Naive thymus-derived CD8-positive, alpha-beta T cell (primary cell): ENCODE measurements around the gene COL16A1. TPM values are rescaled to one million over a fixed set of nuclear protein-coding genes. Genes with fewer than 3 reads are reported as not detected.
A peak's percentile ranks its signal among the peaks of the same experiment; 100 is the strongest.

Experiments used
- ATAC-seq, 2 donors: fragments of 150-1000 bp; cut with Tn5 transposase in 1 of 2; sonication (Bioruptor Pico), chemical (Tn5 transposase) in 1 of 2; 1 replicate in 1 of 2; 2 replicates in 1 of 2; pipeline ENCODE4 v1.10.0; 2021; ENCODE audit warnings: mild to moderate bottlenecking in 2 of 2, moderate library complexity in 2 of 2
- POLR2A ChIA-PET: fragments of 350-600 bp; sonication (Branson Sonifier 250); formaldehyde crosslinking; loops from one replicate; lab custom pipeline; 2021; ENCODE audit warnings: antibody characterized with exemption; lab: Charles Lee
- DNase-seq, 10 donors: peaks; one replicate each; pipeline versions ENCODE4 v3.0.0 to v3.0.0-alpha.2; 2020 to 2022
- H3K27ac Mint-ChIP-seq, 10 donors: one replicate each; pipeline ENCODE4 v1.8.0; 2020 to 2022; ENCODE audit warnings: mild to moderate bottlenecking in 10 of 10, mixed read lengths in 10 of 10, moderate library complexity in 4 of 10, inconsistent platforms in 1 of 10
- H3K27me3 Mint-ChIP-seq, 5 donors: one replicate each; pipeline ENCODE4 v1.8.0; 2021 to 2022; ENCODE audit warnings: mixed read lengths in 5 of 5
- H3K36me3 Mint-ChIP-seq, 3 donors: one replicate each; pipeline ENCODE4 v1.8.0; 2020 to 2022; ENCODE audit warnings: mixed read lengths in 3 of 3, mild to moderate bottlenecking in 2 of 3, inconsistent platforms in 1 of 3
- H3K4me1 Mint-ChIP-seq, 4 donors: one replicate each; pipeline ENCODE4 v1.8.0; 2021 to 2022; ENCODE audit warnings: mixed read lengths in 4 of 4
- H3K4me3 Mint-ChIP-seq, 10 donors: one replicate each; pipeline ENCODE4 v1.8.0; 2020 to 2022; ENCODE audit warnings: mild to moderate bottlenecking in 10 of 10, mixed read lengths in 10 of 10, moderate library complexity in 6 of 10, inconsistent platforms in 1 of 10
- H3K9me3 Mint-ChIP-seq, 9 donors: one replicate each; pipeline ENCODE4 v1.8.0; 2020 to 2022; ENCODE audit warnings: mixed read lengths in 9 of 9, mild to moderate bottlenecking in 3 of 9, inconsistent platforms in 1 of 9, moderate library complexity in 1 of 9
- polyA plus RNA-seq, 3 donors: library from polyadenylated mRNA; unstranded; fragments of 300-500 nt; fragmentation: Illumina TruSeq; gene quantifications; one replicate each; pipeline ENCODE4 v1.2.3, GENCODE V29; 2021
- total RNA-seq, 8 experiments: library from RNA in 2 of 8; stranded (reverse) in 2 of 8; gene quantifications; one replicate each; pipeline ENCODE4 v1.2.3 and lab custom pipeline; 2021 to 2026

COL16A1 gene
- total and polyA plus RNA-seq, 5 experiments from 2014 or later = 0.20 TPM; not detected in 4

DNA sequence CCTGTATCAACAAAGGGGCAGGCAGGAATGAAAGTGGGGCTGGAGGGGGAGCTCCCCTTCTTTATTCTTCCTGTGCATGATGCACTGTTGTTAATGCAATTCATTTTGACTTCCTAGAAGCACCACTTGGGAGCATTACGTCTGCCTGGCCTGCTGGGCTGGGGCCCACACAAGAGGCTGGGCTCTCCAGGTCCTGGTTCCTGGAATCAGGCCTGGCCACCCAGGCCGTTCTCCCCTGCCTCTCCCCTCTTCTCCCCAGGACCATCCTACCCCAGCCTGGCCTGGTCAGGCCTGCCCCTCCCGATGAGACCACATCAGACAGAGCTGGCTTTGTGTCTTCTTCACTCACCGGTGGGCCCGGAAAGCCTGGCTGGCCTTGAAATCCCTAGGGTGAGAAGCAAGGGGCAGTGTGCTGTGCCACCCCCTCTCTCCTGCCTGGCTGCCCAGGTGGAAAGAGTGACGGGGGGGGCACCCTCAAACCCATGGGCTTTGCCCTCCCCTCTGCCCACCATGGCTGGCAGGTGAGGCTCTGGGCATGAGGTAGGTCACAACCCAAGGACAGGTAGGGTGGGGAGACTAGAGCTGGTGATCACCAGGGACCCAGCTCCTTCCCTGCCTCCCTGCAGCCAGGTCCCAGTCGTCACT, 38.5 kb downstream of the COL16A1 start:
- POLR2A ChIA-PET = interaction anchor here (3.7 kb wide), 1 partner anchor 124 kb away, joined by 20 read pairs; no protein-coding TSS in a partner anchor
- Mint-ChIP-seq H3K27ac (no peak overlapping the region), H3K27me3 (peaks cover 0 to 12% (median 4%) of the 10 kb centered on the region in 5 donors), H3K9me3 (no peaks in the 10 kb centered on the region), H3K36me3 (no peaks in the 10 kb centered on the region), H3K4me3 (no peak overlapping the region), H3K4me1 (peaks cover 5 to 12% (median 11%) of the 10 kb centered on the region in 4 donors)
- ATAC-seq (no peak), DNase-seq (no peak)

DNA sequence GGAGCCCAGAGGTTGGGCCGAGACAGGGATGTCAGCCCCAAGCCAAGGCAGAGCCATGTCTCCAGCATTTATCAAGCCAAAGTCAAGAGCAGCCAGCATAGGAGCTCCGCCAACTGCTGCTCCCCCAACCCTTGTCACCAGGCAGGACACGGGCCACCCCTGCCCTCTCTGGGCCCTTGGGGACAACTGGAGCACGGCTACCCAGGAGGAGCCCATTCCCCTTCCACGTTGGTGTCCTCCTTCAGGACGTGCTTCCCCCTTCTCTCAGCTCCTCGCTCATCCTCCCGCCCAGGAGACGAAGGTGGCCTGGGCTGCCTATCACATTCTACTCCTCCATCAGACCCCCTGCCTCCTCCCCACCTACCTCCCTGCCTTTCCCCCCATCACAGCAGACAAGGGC, 39.3 kb downstream of the COL16A1 start:
- no peaks in the 10 kb centered on the region for H3K36me3 Mint-ChIP-seq
- H3K27ac Mint-ChIP-seq = no peak overlapping the region
- H3K27me3 Mint-ChIP-seq = peaks cover 0 to 7% (median 2%) of the 10 kb centered on the region in 5 donors
- ATAC-seq (no peak), DNase-seq (no peak)
- H3K9me3 Mint-ChIP-seq = no peaks in the 10 kb centered on the region
- POLR2A ChIA-PET = interaction anchor here (1.5 to 3.7 kb wide), 2 partner anchors 125 to 133 kb away, joined by 4 to 20 read pairs; no protein-coding TSS in a partner anchor
- no peak overlapping the region for H3K4me3 Mint-ChIP-seq
- H3K4me1 Mint-ChIP-seq = peaks cover 0 to 6% (median 3%) of the 10 kb centered on the region in 4 donors

DNA sequence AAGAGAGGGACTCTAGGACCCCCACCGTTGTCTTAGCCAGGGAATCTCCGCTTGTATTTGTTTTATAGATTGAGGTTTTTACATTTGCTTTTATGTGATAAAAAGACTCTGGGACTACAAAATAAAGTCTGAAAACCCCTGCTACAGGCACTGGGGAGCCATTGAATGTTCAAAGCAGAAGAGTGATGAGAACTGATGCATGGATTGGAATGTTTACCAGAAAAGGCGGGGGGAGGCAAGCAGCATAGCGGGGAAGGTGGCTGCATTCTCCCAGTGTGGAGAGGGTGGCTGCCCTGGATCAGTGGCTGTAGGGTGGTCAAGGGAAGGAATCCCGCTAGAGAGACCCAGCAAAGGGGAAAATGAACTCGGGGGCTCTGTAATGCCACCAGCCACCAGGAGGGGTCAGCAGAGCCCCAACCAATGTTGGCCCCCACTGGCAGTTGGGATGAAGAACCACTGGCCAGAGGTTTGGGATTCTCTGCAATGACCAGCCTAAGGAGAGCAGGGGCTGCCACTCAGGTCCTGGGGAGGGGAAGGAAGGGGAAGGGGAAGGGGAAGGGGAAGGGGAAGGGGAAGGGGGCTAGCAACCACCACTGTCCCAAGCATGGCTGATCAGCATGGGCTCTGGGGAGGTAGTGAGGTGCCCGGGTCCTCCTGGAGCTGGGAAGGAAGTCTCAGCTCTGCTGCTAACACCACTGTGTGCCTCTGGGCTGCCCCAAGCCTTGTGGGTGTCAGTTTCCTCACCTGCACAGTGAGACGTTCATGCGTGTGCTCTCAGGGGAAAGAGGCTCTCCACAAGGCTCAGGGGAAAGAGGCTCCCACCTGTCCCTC, 40.0 kb downstream of the COL16A1 start:
- peaks cover 0 to 6% (median 0%) of the 10 kb centered on the region in 5 donors for H3K27me3 Mint-ChIP-seq
- no peaks in the 10 kb centered on the region for H3K9me3 Mint-ChIP-seq
- peak in 9 of 10 donors; percentile 29 to 72 (median 56) for DNase-seq
- POLR2A ChIA-PET = interaction anchor here (1.5 to 3.7 kb wide), 2 partner anchors 125 to 134 kb away, joined by 4 to 20 read pairs; no protein-coding TSS in a partner anchor
- H3K27ac Mint-ChIP-seq = peak overlapping the region in 1 of 10 donors; percentile 1
- H3K36me3 Mint-ChIP-seq = no peaks in the 10 kb centered on the region
- H3K4me1 Mint-ChIP-seq = peaks cover 0 to 4% (median 0%) of the 10 kb centered on the region in 4 donors
- H3K4me3 Mint-ChIP-seq = no peak overlapping the region
- peak; percentile 55 to 63 for ATAC-seq

DNA sequence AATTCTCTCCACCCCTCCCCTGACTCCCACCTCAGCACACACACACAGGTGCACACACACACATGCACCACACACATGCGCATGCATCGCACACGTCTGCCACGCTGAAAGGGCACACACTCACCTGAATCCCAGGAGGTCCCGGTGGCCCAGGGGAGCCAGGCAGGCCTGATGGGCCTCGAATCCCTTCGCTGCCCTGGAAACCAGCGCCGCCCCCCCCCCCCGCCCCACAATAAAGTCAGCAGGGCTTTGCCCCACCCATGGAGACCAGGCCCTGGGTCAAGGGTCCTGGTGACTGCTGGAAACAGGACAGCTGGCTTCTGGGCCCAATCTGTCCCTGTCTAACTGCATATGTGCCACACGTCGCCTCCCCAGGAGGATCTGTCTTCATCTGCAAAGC, 41.4 kb downstream of the COL16A1 start:
- no peak for DNase-seq
- no peaks in the 10 kb centered on the region for H3K36me3 Mint-ChIP-seq
- H3K27me3 Mint-ChIP-seq = peaks cover 0 to 8% (median 3%) of the 10 kb centered on the region in 5 donors
- H3K4me1 Mint-ChIP-seq = peaks cover 0 to 4% (median 0%) of the 10 kb centered on the region in 4 donors
- ATAC-seq = no peak
- no peak overlapping the region for H3K4me3 Mint-ChIP-seq
- POLR2A ChIA-PET = interaction anchor here (3.7 kb wide), 1 partner anchor 127 kb away, joined by 20 read pairs; no protein-coding TSS in a partner anchor
- no peaks in the 10 kb centered on the region for H3K9me3 Mint-ChIP-seq
- H3K27ac Mint-ChIP-seq = no peak overlapping the region

DNA sequence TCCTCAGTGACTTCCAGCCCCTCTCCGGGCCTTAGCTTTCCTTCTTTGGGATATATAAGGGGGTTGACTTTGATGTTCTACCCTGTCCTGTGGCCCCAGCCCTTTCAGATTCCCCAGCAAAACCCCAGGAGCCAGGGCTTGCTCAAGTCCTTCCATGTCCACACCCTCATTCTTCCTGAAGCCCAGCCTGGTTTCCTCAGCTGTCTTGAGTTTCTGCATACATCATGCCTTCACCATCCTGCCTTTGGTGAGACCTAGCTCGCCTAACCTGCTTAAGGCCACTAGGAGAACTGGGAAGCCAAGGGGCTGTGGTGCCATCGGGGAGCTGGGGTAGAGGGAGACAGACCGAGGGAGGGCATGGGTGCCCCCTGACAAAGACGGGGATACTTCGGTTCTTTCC, 42.0 kb downstream of the COL16A1 start:
- no peak for ATAC-seq
- no peak overlapping the region for H3K4me3 Mint-ChIP-seq
- no peaks in the 10 kb centered on the region for H3K9me3 Mint-ChIP-seq
- H3K36me3 Mint-ChIP-seq = no peaks in the 10 kb centered on the region
- DNase-seq = no peak
- H3K27ac Mint-ChIP-seq = no peak overlapping the region
- H3K4me1 Mint-ChIP-seq = peaks cover 0 to 4% (median 0%) of the 10 kb centered on the region in 4 donors
- POLR2A ChIA-PET = no interaction called here
- peaks cover 0 to 8% (median 3%) of the 10 kb centered on the region in 5 donors for H3K27me3 Mint-ChIP-seq

DNA sequence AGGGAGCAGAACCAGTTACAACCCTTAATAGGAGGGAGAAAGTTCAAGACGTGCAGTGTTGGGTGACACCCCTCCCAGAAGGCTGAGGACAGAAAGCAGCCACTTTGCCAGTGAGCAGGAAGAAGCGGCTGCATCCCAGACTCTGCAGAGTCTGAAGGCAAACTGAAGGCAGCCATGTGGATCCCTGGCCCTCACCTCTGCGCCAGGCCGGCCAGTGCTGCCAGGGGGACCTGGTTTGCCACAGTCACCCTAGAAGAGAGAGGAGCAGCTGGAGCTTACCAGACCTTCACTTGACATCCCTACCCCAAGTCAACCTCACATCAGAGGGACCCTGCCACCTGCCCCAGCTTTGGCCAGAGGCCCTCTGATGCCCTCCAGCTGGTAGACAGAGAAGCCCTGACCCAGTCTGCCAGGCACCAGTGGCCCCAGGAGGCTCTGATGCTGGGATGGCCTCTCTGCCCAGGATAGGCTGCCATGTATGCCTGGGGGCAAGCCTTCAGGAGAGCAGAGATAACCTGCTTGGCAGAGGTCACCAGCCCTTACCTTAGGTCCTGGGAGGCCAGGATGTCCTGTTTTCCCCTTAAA, 42.9 kb downstream of the COL16A1 start:
- ATAC-seq = no peak
- H3K27me3 Mint-ChIP-seq = peaks cover 0 to 8% (median 3%) of the 10 kb centered on the region in 5 donors
- no peak for DNase-seq
- H3K4me3 Mint-ChIP-seq = no peak overlapping the region
- H3K36me3 Mint-ChIP-seq = no peaks in the 10 kb centered on the region
- no peaks in the 10 kb centered on the region for H3K9me3 Mint-ChIP-seq
- H3K27ac Mint-ChIP-seq = no peak overlapping the region
- POLR2A ChIA-PET = no interaction called here
- H3K4me1 Mint-ChIP-seq = peaks cover 0 to 4% (median 0%) of the 10 kb centered on the region in 4 donors

DNA sequence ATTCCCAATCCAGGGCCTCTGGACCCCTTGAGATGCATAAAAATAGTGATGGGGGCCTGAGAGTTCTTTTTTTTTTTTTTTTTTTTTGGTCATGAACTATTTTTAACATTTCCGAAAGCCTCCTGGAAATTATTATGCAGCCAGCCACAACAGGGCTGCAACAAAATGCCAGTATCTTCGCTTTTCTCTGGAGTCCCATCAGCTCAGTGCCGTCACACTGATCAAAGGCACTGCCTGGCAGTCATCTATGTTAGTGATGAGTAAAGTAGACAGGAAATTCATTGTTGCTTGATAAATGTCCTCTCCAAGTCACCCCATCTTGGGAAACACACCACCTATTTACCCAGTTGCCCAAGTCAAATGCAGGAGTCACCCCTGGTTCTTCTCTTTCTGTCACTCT, 43.9 kb downstream of the COL16A1 start:
- Mint-ChIP-seq H3K4me3 (no peak overlapping the region), H3K27me3 (peaks cover 0 to 9% (median 3%) of the 10 kb centered on the region in 5 donors), H3K27ac (no peak overlapping the region), H3K4me1 (peaks cover 0 to 4% (median 0%) of the 10 kb centered on the region in 4 donors), H3K9me3 (no peaks in the 10 kb centered on the region), H3K36me3 (no peaks in the 10 kb centered on the region)
- DNase-seq (no peak), ATAC-seq (no peak)
- POLR2A ChIA-PET = no interaction called here

DNA sequence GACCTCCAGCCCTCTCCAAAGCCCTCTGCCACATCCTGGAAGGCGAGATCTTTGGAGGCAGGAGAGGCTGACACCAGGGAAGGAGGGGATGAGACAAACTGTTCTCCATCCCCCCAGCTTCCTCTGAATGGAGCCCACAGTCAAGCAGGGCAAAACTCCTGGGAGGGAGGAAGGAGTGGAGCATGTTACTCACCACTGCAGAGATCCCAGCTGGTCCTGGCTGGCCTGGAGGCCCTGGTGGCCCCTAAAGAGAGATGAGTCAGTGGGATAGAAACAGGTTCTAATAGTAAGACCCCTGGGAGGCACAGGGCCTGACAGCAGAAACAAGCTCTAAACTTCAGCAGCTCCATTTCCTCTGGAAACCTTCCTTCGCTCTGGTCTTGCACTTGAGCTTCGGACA, 45.1 kb downstream of the COL16A1 start:
- no peaks in the 10 kb centered on the region for H3K36me3 Mint-ChIP-seq
- no peaks in the 10 kb centered on the region for H3K9me3 Mint-ChIP-seq
- H3K4me3 Mint-ChIP-seq = no peak overlapping the region
- DNase-seq = no peak
- H3K27me3 Mint-ChIP-seq = peaks cover 0 to 9% (median 2%) of the 10 kb centered on the region in 5 donors
- POLR2A ChIA-PET = no interaction called here
- ATAC-seq = no peak
- peaks cover 0 to 2% (median 0%) of the 10 kb centered on the region in 4 donors for H3K4me1 Mint-ChIP-seq
- H3K27ac Mint-ChIP-seq = peak overlapping the region in 1 of 10 donors; percentile 9

DNA sequence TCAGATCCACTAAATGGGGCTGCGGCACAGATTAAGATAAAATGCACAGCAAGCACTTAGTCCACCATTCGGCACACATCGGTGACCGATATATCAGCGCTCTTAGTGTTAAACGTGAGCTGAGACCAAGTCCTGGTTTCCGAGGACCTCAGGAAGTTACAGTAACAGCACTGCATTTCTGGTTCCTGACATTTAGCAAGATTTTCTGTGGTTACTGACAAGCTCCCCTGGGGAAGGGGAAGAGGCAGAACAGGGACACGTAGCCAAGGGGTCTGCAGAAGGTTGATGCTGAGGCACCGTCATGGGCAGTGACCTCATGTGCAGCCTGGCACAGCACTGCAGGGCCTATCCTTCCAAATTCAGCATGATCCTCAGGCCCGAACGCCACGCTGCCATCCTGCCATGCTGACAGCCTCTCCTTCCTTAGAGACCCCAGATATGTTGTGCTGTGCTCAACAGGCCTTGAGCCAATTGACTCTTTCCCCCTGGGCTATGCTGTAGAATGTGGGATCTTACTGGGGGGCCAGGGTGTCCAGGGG, 45.8 kb downstream of the COL16A1 start:
- Mint-ChIP-seq H3K27ac (no peak overlapping the region), H3K4me1 (no peaks in the 10 kb centered on the region), H3K36me3 (no peaks in the 10 kb centered on the region), H3K27me3 (peaks cover 0 to 8% (median 0%) of the 10 kb centered on the region in 5 donors), H3K4me3 (no peak overlapping the region), H3K9me3 (no peaks in the 10 kb centered on the region)
- ATAC-seq (no peak), DNase-seq (no peak)
- POLR2A ChIA-PET = no interaction called here

DNA sequence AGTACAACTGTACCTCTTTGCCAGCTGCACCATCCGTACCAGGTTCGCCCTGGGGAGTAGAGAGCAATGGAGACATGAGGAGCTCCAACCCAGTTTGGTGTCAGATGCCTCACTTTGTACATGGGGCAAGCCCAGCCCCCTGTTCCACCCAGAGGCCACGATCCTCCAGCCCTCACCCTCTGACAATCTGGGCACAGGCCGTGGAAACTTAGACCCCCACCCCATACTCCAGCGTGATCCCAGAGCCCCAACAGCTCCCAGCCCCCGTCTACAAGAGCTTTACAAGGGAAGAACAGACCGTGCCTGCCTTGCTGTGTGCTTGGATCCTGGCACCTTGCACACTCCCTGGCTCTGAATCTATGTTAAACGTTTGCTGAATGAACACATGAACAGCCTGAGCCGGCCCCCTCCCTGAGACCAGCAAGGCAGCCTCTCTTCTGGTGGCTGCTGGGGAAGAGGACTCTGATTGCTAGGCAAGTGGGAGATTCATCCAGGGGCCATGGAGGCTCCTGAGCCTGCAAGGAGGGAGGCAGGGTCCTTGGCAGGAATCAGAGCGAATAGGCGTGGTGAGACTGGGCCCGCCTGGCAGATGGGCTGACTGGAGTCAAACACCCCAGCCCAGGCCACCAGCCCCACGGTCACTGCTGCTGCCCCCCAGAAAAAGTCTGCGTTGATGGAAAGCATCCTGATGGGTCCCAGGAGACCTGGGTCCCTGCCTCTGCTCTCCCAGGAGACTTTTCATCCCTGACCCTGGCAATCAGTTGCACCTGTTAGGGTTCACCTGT, 46.6 kb downstream of the COL16A1 start:
- H3K4me1 Mint-ChIP-seq = no peaks in the 10 kb centered on the region
- peaks cover 0 to 8% (median 0%) of the 10 kb centered on the region in 5 donors for H3K27me3 Mint-ChIP-seq
- H3K9me3 Mint-ChIP-seq = no peaks in the 10 kb centered on the region
- H3K36me3 Mint-ChIP-seq = no peaks in the 10 kb centered on the region
- POLR2A ChIA-PET = interaction anchor here (0.6 kb wide), 1 partner anchor 247 kb away, joined by 3 read pairs; no protein-coding TSS in a partner anchor
- no peak overlapping the region for H3K27ac Mint-ChIP-seq
- H3K4me3 Mint-ChIP-seq = no peak overlapping the region
- ATAC-seq = no peak
- no peak for DNase-seq

DNA sequence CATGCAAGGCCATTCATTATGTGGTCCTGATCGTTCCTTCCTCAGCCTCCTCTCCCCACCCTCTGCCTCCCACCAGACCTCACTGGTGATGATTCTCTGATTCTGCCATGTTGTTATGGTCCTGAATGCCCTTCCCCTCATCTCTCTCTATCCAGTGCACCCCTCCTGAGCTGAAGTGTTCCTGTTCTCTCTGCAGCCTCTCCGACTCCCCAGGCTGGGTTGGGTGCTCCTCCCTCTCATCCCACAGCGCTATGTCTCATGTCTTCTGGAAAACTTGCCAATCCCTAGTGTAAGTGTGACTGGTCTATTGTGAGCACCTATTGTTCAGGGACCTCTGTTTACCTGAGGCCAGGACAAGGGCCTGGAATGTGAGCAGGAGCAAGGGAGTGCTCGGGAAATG, 48.1 kb downstream of the COL16A1 start:
- Mint-ChIP-seq H3K4me3 (no peak overlapping the region), H3K9me3 (no peaks in the 10 kb centered on the region), H3K27ac (peak overlapping the region in 1 of 10 donors; percentile 41), H3K4me1 (no peaks in the 10 kb centered on the region), H3K36me3 (no peaks in the 10 kb centered on the region), H3K27me3 (peaks cover 0 to 8% (median 0%) of the 10 kb centered on the region in 5 donors)
- POLR2A ChIA-PET = no interaction called here
- ATAC-seq = no peak
- DNase-seq = no peak

DNA sequence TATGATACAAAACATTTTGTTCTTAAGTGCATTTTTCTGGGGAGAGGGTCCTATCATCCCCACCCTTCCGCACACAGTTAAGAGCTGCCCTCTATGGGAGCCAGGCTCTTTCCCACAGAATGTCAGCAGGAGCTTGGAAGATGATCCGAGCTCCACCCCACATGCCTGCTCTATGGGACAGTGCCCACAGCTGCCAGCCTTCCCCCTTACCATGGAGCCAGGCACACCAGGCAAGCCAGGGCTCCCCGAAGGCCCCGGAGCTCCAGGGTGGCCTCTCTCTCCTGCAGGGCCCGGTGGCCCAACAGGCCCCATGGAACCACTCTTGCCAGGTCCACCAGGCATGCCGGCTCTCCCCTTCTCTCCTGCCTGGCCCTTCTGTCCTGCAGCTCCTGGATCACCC, 48.7 kb downstream of the COL16A1 start:
- no peak overlapping the region for H3K27ac Mint-ChIP-seq

More for the DNA sequence above, 48.7 kb downstream of the COL16A1 start:
- DNase-seq (no peak), ATAC-seq (no peak)
- Mint-ChIP-seq H3K27me3 (peaks cover 0 to 8% (median 0%) of the 10 kb centered on the region in 5 donors), H3K9me3 (no peaks in the 10 kb centered on the region), H3K4me1 (no peaks in the 10 kb centered on the region), H3K4me3 (no peak overlapping the region), H3K36me3 (no peaks in the 10 kb centered on the region)
- POLR2A ChIA-PET = no interaction called here
